NCI-H2107 treated with DMSO at 0.1 percent for 48 hours (cell line): Measurements from ENCODE around the gene C1orf232.

Experiments
- DNase-seq: peaks from one replicate; lab custom pipeline; 2025; ENCODE audit not compliant: unreplicated experiment; lab: John Stamatoyannopoulos, UW

Gene C1orf232

DNA sequence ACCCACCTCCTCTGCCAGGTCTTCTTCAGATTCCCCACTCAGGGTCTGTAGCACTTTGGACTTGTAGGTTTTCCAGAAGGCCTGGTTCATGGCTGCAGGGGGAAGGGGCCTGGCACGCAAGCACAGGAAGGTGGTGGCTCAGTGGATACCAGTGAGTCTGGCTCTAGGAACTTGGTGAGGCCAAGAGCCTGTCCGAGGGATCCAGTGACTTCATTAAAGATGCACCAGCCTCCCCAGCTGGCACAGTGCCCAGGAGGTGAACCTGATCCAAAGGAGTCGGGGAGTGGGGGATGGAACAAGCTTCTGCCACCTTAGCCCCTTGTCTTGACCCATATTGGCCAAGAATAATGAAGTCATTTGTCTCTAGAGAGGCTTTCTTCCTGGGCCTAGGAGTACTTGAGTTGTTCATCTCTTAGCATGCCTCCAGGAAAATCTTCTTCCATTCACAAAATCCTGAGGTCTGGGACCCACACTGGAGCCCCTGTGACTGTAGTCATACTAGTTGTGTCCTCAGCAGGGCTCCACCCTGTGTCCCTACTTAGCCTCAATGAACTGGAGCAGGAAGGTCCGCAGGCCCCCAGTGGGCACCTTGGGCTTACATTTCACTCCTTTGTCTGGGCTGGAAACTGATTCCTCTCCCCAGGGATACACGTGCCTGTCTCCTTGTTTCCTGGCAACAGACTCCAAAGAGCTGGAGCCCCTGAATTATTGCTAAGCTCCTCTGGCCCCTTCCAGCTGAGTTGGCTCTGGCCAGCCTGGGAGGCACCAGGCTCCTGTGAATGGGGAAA is at the start of gene C1orf232:
Gene C1orf232 (minus strand): TSS at position 554 of the 788 bp plus-strand sequence. CDS start 464 bp downstream, at position 90.
- peak; percentile 93 for DNase-seq

DNA sequence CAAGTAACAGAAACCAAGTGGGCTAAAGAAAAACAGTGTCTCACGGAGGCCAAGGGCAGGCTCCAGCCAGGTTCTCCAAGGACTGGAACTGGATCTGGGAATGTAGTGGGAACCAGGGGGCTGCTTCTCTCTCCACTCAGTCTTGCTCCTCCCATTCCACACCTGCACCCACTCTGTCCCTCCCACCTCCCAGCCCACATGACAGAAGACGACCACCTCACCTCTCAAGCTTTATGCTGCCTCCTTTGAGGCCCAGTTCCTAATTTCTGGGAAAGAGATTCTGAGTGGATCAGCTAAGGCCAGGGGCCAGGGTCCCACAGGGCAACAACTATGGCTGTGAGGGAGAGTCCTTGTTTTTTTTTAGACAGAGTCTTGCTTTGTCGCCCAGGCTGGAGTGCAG is 46.5 kb upstream of the C1orf232 start:
- no peak for DNase-seq

DNA sequence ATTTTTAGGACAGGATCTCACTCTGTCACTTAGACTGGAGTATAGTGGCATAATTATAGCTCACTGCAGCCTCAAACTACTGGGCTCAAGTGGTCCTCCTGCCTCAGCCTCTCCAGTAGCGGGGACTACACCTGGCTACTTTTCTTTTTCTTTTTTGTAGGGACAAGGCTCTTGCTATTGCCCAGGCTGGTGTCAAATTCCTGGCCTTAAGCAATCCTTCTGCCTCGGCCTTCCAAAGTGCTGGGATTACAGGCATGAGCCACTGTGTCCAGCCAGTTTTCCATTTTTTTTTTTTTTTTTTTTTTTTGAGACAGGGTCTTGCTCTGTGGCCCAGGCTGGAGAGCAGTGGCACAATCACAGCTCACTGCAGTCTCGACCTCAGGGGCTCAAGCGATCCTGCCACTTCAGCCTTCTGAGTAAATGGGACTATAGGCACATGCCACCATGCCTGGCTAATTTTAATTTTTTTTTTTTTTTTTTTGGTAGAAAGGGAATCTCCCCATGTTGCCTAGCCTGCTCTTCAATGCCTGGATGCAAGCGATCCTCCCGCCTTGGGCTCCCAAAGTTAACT is 44.7 kb upstream of the C1orf232 start:
- DNase-seq: no peak

DNA sequence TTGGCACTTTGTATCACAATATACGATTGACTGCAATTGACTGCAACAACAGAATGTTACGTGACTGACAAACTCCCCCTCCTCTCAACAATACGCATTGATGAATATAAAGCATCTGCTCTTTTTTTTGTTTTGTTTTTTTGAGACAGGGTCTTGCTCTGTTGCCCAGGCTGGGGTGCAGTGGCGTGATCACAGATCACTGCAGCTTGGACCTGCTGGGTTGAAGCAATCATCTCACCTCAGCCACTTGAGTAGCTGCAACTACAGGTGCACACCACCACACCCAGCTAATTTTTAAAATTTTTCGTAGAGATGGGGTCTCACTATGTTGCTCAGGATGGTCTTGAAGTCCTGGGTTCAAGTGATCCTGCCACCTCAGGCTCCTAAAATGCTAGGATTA is 44.0 kb upstream of the C1orf232 start:
- no peak for DNase-seq

DNA sequence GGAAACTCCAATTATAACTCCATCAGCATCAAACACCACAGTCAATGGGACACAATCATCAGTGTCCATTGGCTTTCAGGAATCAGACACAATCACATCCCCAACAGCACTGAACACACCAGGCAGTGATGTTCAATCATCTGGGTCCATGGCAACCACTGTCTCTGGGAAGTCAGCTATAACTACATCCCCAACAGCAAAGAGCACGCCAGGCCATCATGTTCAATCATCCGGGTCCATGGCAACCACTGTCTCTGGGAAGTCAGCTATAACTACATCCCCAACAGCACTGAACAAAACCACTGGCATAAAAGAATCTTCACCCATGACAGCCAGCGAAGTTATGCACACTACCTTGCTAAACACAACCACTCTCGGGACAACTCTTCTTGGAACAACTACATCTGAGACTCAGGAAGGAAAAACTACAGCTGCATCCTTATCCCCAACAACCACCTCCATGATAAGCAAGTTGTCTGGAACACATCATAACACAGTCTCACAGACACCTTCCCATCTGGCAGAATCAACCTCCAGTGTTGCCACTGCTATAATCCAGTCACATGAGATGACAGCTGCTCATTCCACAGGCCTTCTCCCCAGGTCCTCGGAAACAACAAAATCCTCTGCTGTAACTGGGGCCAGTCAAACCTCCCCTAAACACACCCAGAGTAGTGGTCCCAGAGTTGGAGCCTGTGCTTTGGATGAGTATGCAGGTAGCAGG is 41.5 kb upstream of the C1orf232 start:
- DNase-seq: no peak

DNA sequence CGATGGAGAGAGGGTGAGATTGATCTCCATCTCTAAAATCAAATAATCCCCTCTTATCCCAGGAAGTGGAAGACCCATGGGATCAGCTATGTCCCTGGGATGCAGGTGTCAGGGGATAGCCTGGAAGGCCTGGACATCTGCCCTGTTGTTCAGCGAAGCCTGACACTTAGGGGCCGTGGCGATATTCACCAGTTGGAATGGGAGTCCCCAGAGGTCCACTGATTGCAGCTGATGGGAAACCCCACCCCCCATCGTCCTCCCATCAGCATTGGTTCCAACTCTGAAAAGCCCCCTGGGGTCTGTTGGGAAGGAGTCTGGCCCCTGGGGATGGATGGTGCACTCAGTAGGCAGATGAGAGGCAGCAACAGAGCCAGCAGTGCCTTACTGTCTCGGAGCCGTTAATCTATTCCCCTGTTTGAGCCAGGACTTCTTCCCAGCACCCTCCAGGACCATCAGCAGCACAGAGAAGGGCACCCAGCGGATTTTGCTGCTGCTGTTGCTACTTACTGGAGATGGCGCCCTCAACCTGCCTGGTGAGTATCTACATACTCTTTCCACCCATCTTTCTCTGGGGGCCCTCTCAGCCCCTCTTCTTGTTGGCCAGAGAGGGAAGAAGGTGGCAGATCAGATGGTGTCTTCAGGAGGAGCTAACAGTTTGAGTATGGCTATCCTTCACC is 35.0 kb upstream of the C1orf232 start:
- no peak for DNase-seq

DNA sequence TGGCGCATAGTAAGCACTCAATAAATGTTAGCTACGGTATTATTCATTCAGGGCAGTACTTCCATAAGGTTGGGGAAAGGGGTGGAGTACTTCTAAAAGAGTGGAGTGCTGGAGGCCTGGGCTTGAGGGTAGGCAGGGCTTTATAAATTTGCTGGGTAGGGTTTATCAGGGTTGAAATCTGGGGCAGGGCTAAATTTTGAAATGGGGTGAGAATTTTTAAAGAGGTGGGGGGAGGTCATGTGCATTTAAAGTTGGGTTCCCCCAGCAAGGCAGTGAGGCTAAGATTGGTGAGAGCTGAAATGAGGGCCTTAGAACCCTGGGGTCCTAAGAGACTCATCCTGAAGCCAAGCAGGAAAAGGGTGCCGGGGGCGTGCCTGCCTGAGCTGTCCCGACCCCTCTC is 31.6 kb upstream of the C1orf232 start:
- no peak for DNase-seq

DNA sequence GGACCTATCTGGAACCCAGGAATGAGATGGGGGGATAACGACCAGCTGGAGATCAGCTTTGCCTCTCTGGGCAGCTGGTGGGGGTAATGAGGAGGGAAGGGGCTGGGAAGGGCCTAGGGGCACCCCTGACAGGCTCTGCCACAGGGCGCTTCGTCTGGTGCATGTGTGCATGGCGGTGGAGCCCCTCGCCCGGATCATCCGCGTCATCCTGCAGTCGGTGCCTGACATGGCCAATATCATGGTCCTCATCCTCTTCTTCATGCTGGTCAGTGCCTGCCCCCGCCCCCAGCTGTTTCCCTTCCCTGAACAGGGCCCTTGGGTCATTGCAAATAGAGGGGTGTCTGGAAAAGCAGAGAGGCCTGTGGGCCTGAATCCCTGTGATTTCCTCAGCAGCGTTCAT is 29.1 kb upstream of the C1orf232 start:
- no peak for DNase-seq

DNA sequence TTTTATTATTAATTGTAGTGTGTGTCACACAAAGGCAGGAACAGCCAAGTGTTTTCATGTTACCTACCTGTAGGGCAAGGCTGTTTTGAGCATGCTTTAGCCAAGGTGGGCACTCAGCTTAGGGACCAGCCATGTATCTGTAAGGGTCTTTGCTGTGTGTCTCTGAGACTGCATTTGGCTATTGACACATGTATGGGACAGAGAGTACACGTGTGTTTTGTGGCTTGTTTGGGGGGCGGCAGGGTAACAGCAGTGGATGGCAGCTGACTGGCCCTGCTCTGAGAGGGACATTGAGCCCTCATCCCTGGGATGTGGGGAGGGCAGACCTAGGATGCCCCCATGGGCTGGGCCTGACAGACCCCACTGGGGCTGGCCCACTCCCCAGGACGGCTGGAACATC is 28.5 kb upstream of the C1orf232 start:
- no peak for DNase-seq

DNA sequence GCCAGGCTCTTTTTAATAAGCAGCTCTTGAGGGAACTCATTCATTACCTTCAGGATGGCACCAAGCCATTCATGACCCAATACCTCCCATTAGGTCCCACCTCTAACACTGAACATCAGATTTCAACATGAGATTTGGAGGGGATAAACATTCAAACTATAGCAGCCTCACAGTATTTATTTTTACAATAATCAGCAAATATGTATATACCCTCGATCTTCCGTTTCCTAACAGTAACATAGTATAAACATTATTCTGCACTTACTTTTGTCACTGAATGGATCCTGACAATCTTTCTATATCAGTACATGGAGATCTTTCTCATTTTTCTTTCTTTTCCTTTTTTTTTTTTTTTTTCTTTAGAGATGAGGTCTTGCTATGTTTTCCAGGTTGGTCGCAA is 27.0 kb upstream of the C1orf232 start:
- DNase-seq: no peak

DNA sequence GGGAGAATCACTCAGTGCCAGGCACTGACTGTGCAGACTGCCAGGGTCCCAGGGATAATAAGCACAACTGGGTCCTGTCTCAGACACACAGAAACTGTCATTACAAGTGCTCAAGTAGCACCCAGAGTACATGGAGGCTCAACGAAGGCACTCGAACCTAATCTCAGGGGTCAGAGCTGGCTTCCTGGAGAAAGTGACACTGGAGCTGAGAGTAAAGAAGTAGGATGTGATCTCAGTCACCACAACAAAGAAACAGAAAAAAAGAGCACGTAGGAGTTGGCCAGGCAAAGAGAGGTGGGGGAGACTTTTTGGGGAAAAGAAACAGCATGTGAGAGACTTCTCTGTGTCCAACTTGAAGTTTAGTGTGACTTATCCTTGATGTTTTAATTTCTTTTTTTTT is 23.0 kb upstream of the C1orf232 start:
- DNase-seq: no peak

DNA sequence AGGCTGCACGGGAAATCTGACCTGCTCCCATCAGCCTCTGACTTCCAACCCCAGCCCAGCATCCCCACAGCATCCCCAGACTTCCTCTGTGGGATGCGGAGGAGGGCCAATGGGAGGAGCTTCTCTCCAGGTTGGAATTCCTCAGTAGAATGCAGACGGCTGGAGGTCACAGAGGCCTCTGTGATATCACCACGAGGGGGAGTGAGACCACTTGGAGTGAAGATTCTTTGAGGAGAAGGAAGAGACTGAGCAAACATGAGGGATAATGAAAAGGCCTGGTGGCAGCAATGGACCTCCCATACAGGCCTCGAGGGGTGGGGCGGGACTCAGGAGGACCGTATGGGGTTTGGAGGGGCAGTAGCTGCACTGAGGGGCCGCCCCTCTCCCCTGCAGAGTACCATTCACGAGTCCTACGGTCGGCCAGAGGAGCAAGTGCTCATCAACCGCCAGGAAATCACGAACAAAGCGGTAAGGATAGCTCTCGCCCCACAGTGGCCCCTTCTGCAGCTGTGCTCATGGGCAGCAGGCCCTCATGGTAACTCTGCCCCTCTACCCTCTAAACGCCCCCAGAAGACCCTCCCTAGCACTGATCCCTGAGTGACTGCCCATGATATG is 21.7 kb upstream of the C1orf232 start, which contains the start of gene CATSPER4:
Gene CATSPER4 (plus strand): TSS at position 230 of the 615 bp plus-strand sequence. CDS start 26 bp downstream, at position 256.
- DNase-seq: no peak

DNA sequence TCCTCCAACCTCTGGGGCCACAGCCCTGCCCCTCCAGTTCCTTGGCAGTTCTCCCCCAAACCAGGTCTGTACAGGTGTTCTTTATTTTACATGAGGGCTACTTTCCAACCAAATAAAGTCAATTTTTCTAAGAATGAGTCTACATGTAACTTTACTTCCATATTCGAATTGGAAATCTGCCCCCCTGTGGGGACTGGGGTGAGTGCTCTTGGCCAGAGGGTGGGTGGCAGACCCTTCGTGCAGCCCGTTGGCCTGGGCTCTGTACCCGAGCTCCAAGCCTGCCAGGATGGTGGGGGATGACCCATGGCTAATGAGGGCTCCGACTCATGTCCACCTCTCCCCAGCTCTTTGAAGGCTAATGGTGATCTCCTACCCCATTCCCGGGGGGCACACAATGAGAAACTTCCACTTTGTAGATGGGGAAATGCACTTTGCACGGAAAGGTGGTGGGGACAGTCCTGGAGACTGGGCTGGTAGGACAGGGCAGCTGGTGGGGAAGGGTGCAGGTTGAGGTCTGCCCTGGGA is 21.1 kb upstream of the C1orf232 start:
- no peak for DNase-seq

DNA sequence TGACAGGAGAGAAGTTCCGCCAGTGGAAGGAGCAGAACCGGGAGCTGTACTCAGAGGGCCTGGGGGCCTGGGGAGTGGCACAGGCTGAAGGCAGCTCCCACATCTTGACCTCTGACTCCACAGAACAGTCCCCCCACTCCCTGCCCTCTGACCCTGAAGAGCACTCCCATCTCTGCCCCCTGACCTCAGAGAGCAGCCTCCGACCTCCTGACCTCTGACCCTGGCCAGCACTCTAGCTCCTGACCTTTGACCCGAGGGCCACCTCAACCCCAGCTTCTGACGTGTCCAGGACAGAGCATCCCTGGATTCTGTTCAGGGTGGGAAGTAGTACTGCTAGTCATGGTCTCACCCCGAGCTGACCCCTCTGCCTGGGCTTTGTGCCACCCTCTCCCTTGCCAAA is 20.6 kb upstream of the C1orf232 start:
- no peak for DNase-seq

DNA sequence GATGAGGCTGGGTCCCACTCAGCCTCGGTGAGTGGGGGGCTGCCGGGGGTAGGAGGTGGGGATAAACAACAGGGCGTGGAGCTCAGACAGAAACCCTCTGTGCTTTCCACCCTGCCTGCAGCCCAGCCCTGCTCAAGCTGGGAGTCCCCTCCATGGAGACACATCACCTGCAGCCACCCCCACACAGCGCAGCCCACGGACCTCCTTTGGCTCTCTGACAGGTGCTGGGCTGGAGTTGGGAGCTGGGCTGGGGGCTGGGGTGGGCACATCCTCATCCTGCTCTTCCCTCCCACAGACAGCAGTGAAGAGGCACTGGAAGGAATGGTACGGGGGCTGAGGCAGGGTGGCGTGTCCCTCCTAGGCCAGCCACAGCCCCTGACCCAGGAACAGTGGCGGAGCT is 19.7 kb upstream of the C1orf232 start:
- no peak for DNase-seq

DNA sequence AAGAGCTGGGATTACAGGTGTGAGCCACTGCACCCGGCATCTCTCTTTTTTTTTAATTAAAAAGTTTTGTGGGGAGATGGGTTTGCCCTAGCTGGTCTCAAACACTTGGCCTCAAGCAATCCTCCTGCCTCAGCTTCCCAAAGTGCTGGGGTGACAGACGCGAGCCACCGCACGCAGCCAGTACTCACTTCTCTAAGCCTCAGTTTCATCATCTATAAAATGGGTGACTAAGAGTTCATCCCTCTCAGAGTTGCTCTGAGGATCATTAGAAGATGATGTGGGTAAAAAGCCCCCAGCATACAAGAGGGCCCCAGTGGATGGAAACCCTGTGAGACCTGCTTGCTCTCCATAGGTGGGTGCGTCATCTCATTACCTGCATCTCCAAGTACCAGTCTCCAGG is 19.1 kb upstream of the C1orf232 start:
- DNase-seq: no peak

DNA sequence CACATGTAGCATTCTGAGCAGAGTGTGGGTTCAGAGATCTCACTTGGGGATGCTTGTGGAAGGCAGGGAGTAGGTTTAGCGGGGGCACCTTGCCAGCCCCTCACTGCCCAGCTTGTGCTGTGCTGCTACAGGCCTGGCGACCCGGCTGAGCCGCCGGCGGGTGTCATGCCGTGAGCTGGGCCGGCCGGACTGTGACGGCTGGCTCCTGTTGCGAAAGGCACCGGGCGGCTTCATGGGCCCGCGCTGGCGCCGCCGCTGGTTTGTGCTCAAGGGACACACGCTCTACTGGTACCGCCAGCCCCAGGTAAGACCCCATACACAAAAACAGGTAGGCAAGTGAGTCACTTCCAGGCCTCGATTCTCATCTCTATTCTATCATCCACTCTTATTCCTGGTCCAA is 16.1 kb upstream of the C1orf232 start:
- DNase-seq: no peak

DNA sequence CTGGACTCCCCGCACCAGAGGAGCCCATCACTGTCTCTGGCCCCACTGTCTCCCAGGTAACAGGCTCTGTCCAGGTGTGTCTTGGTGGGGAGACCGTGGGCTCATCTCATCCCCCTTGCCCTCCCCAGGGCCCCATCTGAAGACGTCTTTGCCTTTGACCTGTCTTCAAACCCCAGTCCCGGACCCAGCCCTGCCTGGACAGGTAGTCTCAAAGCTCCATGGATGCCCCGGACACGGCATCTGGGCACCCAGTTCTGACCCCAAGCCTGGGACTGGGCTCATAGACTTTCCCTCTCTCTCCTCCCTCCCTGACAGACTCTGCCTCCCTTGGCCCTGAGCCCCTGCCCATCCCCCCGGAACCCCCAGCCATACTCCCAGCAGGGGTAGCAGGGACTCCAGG is 15.3 kb upstream of the C1orf232 start:
- no peak for DNase-seq

DNA sequence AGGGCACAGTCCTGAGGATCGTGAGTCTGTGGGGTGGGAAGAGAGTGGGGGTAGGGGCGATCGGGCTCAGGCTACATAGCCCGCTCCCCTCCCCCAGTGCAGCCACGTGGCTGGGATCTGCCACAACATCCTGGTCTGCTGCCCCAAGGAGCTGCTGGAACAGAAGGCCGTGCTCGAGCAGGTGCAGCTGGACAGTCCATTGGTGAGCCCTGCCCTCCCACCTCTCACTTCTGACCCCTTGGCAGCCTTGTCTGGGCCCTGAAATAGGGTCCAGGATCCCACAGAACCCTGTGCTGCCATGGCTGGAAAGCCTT is 13.6 kb upstream of the C1orf232 start:
- DNase-seq: no peak

DNA sequence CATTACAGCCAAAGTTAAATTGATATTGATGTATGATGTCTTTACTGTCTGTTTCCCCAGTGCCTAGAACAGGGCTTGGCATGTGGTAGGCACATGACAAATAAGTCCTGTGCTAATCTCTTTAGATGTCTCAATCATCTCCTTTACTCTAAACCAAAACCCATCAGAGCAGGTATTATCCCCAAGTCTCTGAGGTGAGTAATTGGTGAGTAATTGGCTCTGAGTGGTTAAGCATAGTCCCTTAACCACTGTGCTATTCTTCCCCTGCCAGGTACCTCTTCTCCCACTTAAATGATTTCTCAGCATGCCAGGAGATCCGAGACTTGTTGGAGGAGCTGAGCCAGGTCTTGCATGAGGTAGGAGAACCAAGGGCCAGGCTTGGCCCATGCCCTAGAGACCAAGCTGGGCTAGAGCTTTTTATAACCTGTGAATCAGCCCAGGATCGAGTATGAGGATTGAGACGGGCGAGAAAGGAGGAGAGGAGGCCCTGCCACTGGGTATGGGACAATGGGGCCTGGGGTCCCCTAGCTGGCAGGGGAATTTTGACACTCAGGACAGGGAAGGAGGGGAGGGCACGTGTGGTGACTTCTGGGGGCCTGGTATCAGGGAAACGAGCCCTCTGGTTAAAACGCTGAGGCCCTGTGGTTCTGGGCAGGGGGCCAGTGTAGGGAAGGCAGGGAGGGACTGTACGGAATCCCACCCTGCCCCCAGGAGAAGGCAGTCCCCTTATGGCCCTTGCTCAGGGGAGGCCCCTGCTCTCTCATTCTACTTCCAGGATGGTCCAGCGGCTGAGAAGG is 13.0 kb upstream of the C1orf232 start:
- no peak for DNase-seq
